IPS DF 4.7 (cell line): ENCODE results near the gene BRD4.
A peak's percentile ranks its signal among the peaks of the same experiment; 100 is the strongest.

ENCODE experiments used
- DNase-seq: peaks from one replicate; pipeline ENCODE4 v3.0.0-alpha.2; 2013; ENCODE audit warnings: low spot score; ENCODE audit errors: extremely low read depth

BRD4 gene

GRCh38 chr19:15227261-15227660 lies 105.1 kb downstream of the BRD4 start:
- DNase-seq = no peak

GRCh38 chr19:15225760-15226159 lies 106.6 kb downstream of the BRD4 start:
- no peak for DNase-seq

GRCh38 chr19:15223649-15224361 lies 108.5 kb downstream of the BRD4 start:
- DNase-seq = no peak

GRCh38 chr19:15222738-15223648 lies 109.3 kb downstream of the BRD4 start:
- peak; percentile 72 for DNase-seq

- no peak for DNase-seq
Measured at GRCh38 chr19:15220833-15221232, 111.5 kb downstream of the BRD4 start.

- no peak for DNase-seq
Measured at GRCh38 chr19:15218501-15218900, 113.8 kb downstream of the BRD4 start.

GRCh38 chr19:15216363-15216762 lies 116.0 kb downstream of the BRD4 start:
- no peak for DNase-seq

- DNase-seq = no peak
Measured at GRCh38 chr19:15213715-15214381, 118.5 kb downstream of the BRD4 start.

GRCh38 chr19:15212711-15213110 lies 119.6 kb downstream of the BRD4 start:
- DNase-seq = no peak

GRCh38 chr19:15210323-15210781 lies 122.0 kb downstream of the BRD4 start:
- DNase-seq = no peak

- no peak for DNase-seq
Measured at GRCh38 chr19:15201374-15202023, 130.8 kb downstream of the BRD4 start.

- no peak for DNase-seq
Measured at GRCh38 chr19:15200553-15201364, 131.6 kb downstream of the BRD4 start, which contains the start of gene NOTCH3. NOTCH3 (minus strand) TSS chr19:15200995; CDS start chr19:15200905, 90 bp downstream.

GRCh38 chr19:15199661-15200552 lies 132.4 kb downstream of the BRD4 start:
- DNase-seq = no peak

- DNase-seq = no peak
Measured at GRCh38 chr19:15198951-15199660, 133.2 kb downstream of the BRD4 start.

GRCh38 chr19:15197942-15198341 lies 134.4 kb downstream of the BRD4 start:
- DNase-seq = no peak

GRCh38 chr19:15197275-15197941 lies 134.9 kb downstream of the BRD4 start:
- no peak for DNase-seq

- DNase-seq = no peak
Measured at GRCh38 chr19:15196360-15197005, 135.9 kb downstream of the BRD4 start.
